C1 segment of cervical spinal cord (tissue), 14 donors: ENCODE measurements around the gene COL2A1.

Source experiments
- DNase-seq, 14 donors: peaks; one replicate each; lab custom pipeline; 2025; lab: John Stamatoyannopoulos, UW

COL2A1 gene

DNA sequence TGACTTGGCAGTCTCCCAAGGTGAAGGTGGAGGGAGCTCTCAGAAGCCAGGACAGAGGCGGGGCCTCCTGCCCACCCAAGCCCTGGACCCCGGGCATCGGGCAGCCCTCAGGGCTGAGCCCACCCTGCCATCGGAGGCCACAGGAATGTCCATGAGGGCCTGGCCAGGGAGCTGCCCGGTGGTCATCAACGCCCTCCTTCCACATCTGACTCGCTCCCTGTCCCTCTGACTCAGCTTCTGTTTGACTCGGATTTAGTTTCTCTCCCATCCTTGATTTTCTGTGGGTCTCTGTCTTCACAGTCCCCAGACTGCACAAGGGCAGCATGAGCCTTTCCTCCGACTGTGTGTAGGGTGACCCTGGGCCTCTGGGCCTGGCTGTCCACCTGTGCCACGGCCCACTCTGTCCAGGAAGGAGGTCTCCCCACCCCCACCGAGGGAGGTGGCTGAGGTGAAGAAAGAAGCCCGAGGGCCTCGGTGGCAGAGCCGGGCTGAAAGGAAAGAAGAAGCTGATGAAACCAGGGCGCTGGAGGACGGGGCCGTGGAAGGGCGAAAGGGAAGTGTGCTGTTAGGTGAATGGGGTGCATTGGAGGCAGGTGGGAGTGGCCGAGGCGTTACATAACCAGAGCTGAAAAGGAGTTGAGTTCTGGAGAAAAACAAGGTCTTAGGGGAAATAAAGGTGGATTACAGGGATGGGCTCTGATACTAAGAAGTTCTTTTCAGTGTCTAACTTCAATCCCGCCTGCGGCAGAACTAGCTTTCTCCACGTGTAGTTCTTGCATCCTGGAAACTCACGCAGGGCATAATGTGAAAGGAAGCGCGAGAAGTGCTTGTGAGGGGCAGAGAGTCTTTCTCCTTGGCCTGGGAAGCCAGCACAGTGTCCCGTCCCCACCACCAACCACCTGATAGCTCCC, 57.6 kb downstream of the COL2A1 start:
- DNase-seq, result no peak

DNA sequence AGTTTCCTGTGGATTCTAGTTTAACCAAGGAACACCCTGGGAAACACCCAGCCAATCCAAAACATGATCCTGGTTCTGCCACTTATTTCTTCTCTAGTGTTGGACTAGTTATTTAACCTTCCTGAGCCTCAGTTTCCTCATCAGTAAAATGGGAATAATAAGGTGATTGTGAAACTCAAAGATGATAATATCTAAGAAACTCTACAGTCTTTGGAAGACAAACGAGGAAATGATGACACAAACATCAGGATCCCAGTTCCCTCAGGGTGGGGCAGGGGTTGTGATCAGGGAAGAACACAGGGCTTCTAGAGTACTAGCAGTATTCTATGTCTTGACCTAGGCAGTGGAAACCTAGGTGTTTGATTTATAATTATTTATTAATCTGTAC, 58.9 kb downstream of the COL2A1 start:
- no peak for DNase-seq

DNA sequence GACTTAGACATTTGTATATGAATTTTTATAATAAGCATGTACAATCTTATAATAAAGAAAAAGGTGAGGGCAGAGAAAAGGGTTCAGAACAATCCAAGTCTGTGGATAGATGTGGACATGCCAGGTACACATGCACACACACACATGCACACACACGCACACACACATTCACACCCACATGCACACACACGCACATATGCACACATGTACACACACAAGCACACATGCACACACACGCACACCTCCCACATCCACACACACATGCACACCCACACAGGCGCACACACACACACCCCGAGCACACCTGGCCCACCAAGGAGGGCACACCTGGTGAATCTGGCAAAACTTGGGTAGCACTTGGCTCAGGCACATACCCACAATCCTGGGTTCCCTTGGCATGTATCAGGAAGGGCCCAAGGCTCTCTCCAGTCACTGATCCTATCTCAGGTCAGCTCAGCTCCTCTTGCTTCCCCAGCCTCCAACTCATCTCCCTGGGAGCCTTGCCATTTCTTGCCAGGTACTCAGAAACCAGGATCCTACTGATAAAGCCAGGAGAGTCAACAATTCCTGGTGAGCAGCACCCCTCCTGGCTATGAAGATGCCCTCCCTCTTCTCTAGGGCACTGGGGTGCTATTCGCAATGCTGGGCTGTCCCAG, 59.5 kb downstream of the COL2A1 start:
- no peak for DNase-seq

DNA sequence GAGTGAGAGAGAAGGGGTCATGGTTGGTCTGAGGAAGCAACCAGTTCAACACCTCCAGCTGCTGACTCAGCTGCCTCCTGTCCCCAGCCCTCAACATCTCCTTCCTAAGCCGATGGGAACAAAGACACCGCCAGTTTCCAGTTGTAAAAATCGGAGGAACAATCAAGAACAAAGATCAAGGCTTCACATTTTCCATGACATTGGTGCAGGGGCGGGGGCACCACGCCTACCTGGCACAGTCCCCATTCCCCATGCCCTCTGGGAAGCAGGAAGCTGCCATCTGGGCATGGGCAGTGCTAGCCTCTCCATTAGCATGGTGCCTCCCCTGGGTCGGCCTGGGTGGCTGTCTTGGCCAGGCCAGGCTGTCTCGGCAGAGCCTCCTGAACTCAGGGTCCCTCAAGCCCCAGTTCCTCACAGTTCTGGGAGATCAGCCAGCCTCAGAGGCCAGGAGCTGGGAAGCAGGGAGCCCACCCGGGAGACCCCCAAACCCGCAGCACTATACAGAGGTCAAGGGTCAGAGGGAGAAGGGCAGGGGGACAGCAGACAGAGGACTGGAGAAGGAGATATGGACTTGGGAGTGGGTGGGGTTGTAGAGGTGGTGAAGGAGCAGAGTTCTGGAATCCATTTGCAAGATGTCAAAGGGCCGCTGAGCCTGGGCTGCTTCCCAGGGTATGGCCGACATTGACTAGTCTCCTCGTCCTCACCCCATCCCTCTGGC, 60.5 kb downstream of the COL2A1 start:
- DNase-seq, result no peak

- no peak for DNase-seq
These were observed 61.6 kb downstream of the COL2A1 start for GRCh38 chr12:47942614-47943225.

GRCh38 chr12:47941871-47942613, 62.2 kb downstream of the COL2A1 start:
- no peak for DNase-seq

- no peak for DNase-seq
These were observed 62.8 kb downstream of the COL2A1 start for GRCh38 chr12:47941475-47941780.

- DNase-seq, result no peak
These were observed 63.4 kb downstream of the COL2A1 start for GRCh38 chr12:47940773-47941474.

GRCh38 chr12:47939009-47939601, 65.2 kb downstream of the COL2A1 start:
- DNase-seq, result no peak

DNA sequence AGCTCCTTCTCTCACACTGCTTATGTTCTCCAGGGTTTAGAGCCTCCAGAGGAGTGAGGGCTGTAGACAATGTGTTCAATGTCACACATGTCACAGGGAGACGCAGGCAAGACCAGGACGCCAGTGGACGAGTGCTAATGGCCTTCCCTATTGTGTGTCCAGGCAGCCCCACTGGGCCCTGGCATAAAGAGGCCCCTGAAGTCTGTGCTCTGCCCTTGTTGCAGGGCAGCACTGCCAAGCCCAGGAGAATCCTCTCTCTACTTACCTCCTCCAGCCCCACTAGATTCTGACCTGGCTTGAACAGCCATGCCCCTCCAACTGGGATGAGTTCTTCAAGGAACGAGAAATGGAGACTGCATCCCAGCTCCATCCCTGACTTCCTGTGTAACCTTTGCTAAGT, 65.7 kb downstream of the COL2A1 start:
- no peak for DNase-seq

DNA sequence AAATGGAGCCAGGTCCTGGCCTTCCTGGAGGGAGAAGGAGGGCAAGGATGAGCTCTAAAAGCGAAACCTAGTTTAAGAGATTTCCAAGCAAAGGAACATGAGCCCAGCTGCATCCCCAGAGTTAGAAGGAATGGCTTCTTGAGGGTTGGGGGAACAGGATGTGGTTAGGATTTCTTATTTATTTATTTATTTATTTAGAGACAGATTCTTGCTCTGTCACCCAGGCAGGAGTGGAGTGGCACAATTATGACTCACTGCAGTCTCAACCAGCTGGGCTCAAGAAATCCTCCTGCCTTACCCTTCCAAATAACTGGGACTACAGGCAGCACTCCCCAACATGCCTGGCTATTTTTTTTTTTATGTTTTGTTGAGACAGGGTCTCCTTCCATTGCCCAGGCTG, 66.2 kb downstream of the COL2A1 start:
- DNase-seq, result no peak

DNA sequence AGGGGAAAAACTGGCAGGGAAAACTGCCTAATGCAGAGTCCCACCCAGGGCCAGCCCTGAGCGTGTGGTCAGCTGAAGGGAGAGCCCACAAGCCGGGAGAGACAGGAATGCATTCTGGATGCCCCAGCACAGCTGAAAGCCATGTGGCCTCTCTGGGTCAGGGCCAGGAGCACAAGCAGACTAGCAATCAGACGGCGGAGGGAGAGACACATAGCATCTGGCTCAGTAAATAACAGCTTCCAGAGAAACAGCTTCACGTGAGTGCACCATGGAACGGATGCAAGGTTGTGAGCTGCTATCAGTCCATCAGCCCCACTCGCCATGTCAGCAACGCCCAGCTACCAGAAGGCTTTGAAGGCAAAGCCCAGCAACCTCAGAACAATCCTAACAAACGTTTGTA, 69.1 kb downstream of the COL2A1 start:
- DNase-seq, result peak in 1 of 14 donors; percentile 5

GRCh38 chr12:47931187-47931586, 73.1 kb downstream of the COL2A1 start:
- DNase-seq, result no peak

DNA sequence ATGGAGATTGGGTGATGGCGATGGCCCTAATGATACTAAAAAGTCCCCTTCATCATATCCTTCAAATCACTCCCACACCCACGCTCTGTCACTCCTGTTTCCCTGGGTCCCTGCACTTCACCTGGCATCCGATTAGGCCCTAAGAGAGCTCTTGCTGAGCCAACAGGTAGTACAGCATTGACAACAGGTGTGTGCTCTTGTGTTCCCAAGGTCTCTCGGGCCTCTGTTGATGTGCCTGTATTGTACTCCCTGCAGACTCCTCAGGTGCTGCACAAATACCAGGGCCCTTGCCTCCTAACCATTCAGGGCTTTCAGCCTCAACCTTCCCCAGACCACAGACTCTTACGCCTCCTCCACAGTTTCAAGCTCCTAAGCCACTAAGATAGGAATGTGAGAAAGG, 73.6 kb downstream of the COL2A1 start:
- DNase-seq, result no peak

- DNase-seq, result no peak
These were observed 76.9 kb downstream of the COL2A1 start for GRCh38 chr12:47927346-47927745.
